Head of caudate nucleus (tissue), 42 donors: ENCODE data around the gene IL19.

Experiments used
- DNase-seq, 42 donors: peaks; one replicate each; pipeline versions ENCODE4 v3.0.0 to v3.0.0-alpha.2; 2020 to 2021; ENCODE audit warnings: mixed read lengths in 7 of 42
- intact Hi-C: fragments of 100-400 bp; cut with DNase I; formaldehyde crosslinking; loops from one replicate; pipeline ENCODE4 v1.15.0; 2022

Gene IL19

DNA sequence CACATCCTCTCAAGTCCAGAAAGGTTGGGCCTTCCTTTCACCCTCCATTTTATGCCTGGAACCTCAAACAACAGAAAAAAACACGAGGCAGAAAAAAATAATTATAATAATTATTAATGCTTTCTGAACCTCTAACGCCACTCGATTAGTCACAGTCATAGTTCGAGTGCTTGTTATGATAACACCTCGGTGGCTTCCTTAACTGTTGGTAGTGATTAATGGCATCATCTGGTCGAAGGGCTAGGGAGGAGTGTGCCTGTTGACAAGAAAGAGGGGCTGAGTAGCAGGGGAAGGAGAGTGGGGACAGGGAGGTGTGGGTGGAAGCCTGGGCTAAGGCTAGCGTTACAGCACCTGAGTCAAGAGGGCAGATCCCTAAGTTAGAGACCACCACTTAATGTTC is 23.0 kb downstream of the IL19 start:
- intact Hi-C loops, result no loop called here
- no peak for DNase-seq

- intact Hi-C loops, result no loop called here
These were observed 23.8 kb downstream of the IL19 start for GRCh38 chr1:206794294-206794908.

DNA sequence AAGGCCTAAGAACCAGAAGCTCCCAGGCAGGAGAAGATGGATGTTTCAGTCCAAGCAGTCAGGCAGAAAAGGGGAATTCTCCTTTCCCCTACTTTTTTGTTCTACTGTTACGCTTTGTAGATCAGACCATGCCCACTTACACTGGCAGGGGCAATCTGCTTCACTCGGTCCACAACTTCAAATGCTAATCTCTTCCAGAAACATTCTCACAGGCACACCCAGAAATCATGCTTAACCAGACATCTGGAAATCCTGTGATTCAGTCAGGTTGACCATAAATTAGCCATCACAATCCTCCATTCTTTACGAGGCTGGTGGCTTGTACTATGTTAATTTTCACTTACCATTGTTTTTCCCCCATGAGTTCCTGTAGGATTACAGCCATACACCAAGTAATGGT is 25.5 kb downstream of the IL19 start:
- DNase-seq, result no peak
- intact Hi-C loops, result no loop called here

More at GRCh38 chr1:206794294-206794908, 23.8 kb downstream of the IL19 start:
- DNase-seq, result no peak

DNA sequence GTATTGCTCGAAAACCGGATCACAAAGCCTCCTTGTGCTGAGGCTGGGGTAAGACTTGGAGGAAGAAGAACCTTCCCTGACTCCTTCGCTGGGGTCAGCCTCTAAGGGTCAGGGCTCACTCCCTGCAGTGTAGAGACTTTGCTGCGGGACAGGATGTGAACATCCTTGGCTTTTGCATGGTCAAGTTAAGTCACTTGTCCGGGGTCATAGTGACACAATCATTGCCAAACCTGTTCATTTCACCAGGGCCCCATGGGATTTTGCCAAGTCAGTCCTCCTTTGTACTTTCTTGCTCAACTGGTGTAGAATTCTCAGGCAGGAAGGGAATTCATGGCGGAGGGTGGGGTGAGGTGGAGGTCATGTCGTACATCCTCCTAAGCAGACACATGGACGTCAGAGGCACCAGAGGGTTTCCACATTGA is 26.4 kb downstream of the IL19 start:
- intact Hi-C loops, result no loop called here
- DNase-seq, result no peak

DNA sequence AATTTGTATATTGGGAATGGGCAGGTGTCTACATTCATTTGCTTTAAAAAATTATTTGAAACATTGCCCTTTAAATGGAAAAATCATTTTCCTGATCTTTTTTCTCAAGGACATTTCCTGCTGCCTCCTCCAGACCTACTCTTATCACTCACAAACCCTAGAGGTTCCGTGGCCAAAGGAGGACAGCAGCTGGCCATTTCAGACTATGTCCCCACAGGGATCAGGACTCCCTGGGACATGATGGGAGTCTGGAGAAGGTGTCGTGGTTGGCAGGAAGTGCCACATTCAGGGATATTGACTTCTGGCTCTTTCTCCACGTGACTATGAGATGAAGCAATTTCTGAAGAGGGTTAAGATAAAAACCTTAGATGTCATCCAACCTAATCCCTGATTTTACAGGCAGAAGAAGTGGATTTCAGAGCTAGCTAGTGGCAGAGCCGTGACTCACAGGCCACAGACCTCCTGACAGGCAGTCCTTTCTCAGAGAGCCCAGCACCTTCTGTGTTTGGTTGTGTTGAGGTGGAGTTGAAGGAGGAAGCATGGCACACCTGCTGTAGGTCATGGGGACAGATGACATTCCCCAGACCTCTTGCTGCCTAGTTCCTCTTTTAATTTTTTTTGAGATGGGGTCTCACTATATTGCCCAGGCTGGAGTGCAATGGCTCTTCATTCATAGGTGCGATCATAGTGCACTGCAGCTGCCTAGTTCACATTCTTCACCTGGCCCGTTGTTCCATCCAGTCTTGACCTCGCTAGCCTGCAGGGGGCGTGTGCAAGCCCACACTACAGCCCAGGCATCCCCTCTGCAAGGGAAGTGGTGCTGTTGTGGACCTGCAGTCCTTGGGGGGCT is 27.2 kb downstream of the IL19 start:
- no peak for DNase-seq
- intact Hi-C loops, result no loop called here

GRCh38 chr1:206798384-206798996 is 27.9 kb downstream of the IL19 start:
- intact Hi-C loops, result no loop called here
- no peak for DNase-seq

DNA sequence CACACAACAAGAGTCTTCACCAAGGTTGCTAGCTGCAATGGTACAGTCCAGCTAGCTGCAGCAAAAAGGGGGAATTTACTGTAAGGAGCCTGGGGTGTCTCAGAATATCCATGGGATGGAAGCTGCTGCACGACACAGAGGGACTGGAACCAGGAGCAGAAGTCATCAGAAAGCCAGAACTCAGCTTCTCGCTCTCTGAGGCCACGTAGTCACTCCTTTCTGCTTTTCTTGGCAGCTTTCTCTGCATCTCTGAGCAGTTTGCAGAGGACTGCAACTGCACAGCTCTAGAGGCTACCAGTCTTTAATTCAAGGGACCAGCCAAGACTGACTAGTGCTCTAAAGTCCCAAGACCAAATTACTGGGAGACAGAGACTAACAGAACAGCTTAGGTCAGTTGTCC is 28.7 kb downstream of the IL19 start:
- intact Hi-C loops, result no loop called here
- no peak for DNase-seq

- intact Hi-C loops, result no loop called here
- DNase-seq, result no peak
These were observed 29.8 kb downstream of the IL19 start for GRCh38 chr1:206800411-206800810.

DNA sequence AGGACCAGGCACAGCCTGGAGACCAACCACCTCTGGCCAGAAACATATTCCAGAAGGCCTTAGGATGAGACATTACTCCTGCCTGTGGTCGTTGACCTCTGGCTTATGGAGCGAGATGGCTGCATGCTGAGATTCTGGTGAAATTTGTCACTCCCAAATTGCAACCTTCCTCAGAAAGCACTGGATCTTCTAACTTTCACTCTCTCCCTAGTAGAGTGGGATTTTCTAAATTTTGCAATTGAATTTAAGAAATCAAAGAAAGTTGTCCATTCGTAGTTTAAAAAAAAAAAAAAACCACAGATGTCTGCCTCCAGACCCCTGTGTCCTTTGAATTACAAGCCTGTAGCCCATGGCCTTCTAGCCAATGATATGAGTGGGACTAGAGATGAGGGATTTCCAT is 30.3 kb downstream of the IL19 start:
- no peak for DNase-seq
- intact Hi-C loops, result no loop called here

DNA sequence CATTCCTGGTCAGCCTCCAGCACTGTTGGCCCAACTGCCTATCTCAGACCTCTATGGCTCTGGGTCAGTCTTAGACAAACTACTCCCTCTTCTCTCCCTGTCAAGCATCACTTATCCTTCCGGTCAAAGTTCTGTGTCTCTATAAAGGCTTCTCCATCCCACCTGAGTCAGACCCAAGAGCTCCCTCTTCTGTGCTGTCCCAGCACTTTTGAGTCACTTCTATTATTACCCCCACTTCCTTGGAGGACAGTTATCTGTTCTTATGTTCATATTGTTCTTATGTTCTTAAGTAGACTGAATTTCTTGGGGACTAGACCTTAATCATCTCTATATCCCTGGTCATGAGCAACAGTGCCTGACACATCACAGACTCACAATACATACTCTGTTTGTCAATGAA is 30.9 kb downstream of the IL19 start:
- intact Hi-C loops, result no loop called here

DNA sequence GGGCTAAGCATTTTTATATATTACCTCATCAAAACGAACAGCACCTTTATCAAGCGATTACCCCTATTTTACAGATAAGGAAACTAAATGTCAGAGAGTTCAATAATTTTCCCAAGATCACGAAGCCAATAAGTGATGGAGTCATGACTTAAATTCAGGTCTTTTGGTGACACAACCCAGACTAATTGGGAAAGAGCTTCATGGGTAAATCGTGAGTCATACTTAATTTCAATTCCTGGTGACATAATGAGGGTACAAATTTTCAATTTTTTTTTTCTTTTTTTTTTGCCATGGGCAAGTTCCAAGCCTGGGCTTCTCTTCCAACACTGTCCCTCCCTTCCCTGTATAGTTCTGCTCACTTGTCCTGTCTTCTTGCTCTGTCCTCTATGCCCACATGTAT is 31.8 kb downstream of the IL19 start:
- no peak for DNase-seq
- intact Hi-C loops, result no loop called here

More for the DNA sequence above, 30.9 kb downstream of the IL19 start:
- no peak for DNase-seq

- no peak for DNase-seq
- intact Hi-C loops, result no loop called here
These were observed 32.7 kb downstream of the IL19 start for GRCh38 chr1:206803221-206803730.

DNA sequence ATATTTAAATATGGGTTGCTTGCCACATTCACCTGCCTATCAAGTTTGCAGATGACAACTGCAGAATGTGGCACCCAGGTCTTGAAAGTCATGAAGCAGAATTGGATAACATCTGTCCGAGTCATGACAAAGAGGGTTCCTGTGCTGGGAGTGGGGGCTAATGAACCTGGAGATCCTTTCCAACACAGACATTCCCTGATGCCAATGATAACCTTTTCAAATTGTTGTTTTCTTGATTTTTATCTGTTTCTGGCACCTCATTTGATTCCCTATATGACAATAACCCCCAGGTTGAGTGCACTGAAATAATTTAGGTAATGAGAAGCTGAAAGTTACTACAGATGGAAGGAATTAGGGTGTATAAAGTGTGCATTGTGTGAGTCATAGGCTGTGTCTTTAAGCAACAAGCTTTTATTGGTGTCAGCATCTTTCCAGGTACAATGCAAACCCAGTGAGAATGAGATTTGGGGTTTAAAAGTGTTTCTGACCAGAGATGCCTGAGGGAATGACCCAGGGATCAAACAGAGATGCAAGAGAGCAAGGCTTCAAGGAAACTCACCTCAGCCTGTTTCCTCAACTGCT is 33.7 kb downstream of the IL19 start:
- intact Hi-C loops, result no loop called here
- DNase-seq, result no peak

- intact Hi-C loops, result no loop called here
These were observed 34.8 kb downstream of the IL19 start for GRCh38 chr1:206805357-206805756.

DNA sequence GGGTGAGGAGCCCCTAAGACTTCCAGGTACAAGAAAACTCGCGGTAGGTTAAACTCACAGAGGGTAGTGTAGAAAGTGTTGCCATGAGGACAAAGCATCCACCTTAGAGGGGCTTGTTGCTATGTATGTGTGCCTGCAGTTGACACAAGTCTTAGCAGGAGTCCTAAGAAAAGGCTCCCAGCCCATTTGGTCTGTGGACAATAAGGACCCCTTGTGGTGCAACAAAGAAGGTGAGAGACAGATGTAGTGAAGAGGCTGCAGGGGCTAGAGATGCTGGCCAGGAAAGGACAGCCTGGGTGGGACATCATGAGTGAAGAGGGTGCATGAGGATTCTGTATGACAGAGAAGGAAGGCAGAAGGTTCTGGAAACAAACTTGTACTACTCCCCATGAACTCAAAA is 38.0 kb downstream of the IL19 start:
- intact Hi-C loops, result no loop called here
- DNase-seq, result no peak

More at GRCh38 chr1:206805357-206805756, 34.8 kb downstream of the IL19 start:
- no peak for DNase-seq

DNA sequence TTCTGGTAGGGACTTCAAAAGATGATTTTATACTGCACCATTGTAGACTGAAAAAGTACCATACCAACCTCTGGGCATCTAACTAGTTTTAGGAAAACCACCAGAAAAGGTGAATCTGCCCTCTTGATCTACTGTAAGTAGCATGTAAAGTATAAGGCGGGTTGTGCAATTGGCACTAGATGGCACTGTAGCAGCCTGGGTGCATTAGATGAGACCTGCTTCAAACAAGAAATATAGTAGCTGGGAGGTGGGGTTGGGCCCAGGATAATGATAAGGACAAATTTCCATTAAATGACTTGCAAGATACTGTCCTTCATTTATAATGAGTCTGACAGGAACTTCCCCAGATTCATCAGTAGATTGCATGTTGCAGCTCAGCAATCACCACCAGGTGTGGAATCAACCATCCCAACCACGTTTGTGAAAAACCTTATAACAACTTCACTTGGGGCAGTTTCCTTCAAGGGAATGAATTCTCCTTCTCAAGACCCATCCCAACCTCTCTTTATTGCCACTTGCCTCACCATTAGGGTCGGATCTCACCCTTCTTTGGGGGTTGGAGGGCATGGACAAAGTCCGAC is 39.0 kb downstream of the IL19 start:
- intact Hi-C loops, result no loop called here
- no peak for DNase-seq

GRCh38 chr1:206812471-206812870 is 41.9 kb downstream of the IL19 start:
- intact Hi-C loops, result no loop called here

GRCh38 chr1:206814716-206815341 is 44.3 kb downstream of the IL19 start:
- intact Hi-C loops, result no loop called here
- DNase-seq, result no peak

More at GRCh38 chr1:206812471-206812870, 41.9 kb downstream of the IL19 start:
- no peak for DNase-seq
